ENCODE results near the gene CPED1.

DNA sequence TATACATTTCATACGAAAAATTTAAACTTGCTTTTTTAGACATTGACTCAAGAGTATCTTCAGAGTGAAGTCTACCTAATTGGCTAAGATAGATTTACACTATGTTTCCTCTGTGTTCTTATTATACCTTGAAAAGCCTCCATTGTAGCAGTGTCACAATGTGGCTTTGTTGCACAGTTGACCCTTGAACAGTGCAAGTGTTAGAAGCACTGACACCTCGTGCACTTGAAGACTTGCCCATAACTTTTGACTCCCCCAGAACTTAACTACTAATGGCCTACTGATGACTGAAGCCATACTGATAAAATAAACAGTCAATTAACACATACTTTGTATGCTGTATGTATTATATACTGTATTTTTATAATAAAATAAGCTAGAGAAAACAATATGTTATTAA is 84.3 kb downstream of the CPED1 start:
- TF ChIP-seq EZH2 (IDR thresholded peaks at IDR 0.05; ENCODE audit: low read length, missing control alignments) (no peak), CTCF (conservative IDR thresholded peaks at IDR 0.05 in 1 of 2, IDR thresholded peaks at IDR 0.05 in 1 of 2; ENCODE audit: low read depth in 1 of 2, low read length in 2 of 2) (no peak)

Data from fibroblast of lung (primary cell).